DMS53 treated with DMSO at 0.1 percent for 48 hours (cell line): ENCODE results near the gene FAM78B.

Experiments
- DNase-seq: peaks from one replicate; lab custom pipeline; 2025; ENCODE audit not compliant: unreplicated experiment; lab: John Stamatoyannopoulos, UW

FAM78B gene

DNA sequence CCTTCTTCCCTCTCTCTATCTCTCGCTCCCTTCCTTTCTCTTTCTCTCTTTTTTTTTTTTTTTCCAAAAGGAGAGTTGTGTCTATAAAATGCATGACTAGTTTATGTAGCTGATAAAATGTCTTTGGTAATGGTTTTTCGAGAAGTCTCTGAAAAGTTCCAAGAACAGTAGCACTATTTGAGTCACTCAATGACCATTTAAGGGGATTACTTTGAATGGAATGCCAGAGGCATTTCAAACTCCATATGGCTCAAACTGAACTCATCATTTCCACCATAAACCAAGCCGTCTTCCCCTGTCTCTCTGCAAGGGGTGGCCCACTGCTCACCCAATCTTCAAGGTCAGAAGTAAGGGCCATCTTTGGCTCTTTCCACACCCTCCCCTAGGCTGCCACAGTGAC is 93.3 kb downstream of the FAM78B start:
- DNase-seq: no peak

DNA sequence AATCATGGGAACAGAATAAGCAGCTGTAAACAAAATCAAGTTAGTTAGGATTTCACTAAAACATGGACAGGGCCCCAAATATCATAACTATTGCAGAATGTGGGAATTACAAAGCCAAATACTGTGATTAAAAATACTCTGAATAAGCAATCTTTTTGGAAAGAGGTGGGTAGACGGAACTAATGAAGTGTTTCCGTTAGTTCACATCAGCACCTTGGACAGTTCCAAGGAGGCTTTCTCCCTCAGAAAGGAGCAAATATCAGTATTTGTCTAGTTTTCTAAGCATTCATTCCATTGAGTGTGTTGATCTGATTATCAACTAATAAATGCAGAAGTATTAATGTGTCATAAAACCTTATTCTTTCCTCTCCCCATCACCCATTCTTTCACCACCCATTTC is 97.4 kb downstream of the FAM78B start:
- no peak for DNase-seq

DNA sequence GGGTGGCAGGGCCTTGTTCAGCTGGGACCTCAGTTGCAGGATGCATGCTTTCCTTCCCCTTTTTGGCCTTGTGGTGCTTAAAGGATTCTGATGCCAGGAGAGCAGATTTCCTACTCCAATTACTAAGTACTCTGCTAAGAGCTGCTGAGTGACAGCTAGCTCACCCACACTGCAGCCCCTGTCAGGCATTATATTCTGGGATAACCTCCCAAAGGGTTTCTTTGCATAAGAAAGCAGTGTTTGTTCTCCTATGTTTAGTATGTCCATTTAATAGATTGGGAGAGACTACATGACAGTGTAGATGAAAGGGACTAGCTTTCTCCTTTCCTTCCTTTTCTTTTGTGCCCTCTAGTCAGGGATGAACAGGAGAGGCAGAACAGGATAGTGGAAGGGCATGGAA is 100.7 kb downstream of the FAM78B start:
- no peak for DNase-seq

DNA sequence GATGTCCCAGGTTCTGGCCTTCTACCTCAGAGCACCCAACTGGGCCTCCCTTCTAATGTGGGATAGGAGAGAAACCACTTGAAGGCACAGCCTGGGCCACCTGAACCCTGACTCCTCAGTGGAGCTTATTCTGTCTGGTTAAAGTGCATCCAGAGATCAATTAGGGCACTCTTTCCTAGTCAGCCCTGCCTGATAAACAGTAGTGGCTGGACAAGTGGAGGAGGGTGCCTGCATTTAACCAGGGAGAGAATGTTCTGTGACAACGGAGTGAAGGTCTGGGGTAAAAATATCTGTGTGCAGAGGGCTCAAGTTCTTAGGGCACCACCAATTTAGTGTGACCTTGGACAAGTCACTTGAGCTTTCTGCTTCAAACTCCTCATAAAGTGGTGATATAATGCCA is 101.8 kb downstream of the FAM78B start:
- DNase-seq: no peak

DNA sequence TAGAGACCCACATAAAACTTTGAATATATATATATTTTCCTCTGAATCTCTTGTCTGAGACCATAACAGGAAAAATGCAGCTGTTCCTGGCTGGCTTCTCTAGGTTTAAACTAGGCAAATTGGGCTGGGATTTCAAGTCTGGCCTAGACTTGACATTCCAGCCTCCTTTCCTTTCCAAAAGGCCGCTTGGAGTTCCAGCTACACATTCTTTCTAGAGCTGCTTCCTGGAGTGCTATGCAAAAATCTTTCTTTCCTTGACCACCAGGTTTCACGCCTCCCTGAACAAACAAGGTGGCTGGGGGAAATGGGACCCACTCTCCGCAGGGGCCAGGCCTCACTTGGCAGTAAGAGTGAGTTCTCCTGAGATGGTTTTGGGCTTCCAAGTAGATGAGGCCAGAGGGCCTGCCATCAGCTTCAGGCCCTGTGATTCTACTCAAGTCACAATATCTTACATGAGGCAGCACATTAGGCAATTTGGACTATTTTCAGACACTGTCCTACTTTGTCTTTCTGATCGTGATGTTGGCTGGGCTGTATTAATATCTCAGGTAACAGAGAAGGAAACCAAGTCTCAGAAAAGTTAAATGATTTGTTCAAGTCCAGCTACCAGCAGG is 102.4 kb downstream of the FAM78B start:
- DNase-seq: no peak

DNA sequence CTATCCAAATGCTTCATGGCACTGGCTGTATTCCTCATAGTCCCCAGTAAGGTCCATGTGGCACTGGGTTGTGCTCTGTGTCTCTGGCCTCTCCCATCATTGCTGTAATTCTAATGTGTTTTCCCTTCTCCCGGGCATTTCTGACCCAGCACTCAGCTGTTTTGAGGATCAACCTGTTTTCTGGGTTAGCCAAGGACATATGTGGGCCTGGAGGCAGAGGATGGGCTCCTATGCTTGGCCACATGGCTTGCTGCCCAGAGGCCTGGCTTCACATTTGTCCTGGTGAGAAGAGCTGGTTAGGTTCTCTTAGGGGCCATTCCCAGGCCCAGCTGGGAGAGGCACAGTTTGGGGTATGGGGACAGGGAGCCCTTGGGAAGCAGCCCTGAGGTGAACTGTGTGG is 103.1 kb downstream of the FAM78B start:
- DNase-seq: no peak

DNA sequence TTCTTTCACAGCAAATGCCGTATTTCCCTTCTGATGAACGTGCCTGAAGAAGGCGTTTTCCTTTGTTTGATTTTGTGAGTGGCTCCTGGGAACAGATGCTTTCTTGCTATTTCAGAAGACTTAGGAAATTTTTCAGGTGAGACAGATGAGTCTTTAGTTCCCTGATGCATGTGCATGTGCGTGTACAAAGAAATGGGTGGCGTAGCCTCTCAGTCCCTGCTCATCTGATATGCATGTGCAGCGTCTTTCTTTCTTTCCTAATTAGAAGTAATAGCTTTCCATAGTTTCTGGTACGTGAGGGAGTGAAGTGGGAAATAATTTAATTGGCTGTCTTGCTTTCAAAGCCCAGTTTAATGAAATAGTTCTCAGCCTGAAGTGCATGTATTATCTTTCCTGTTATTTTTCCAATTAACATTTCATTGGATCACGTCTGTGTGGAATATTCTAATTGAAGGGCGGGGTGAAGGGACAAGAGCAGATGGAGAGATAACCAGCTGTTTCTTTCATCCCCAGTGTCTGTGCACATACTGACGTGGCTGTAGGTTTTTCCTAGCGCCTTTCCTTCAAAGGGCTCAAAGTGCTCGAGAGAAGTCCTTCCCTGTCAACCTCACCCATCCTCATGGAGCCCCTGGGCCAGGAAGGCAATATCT is 104.3 kb downstream of the FAM78B start:
- no peak for DNase-seq

DNA sequence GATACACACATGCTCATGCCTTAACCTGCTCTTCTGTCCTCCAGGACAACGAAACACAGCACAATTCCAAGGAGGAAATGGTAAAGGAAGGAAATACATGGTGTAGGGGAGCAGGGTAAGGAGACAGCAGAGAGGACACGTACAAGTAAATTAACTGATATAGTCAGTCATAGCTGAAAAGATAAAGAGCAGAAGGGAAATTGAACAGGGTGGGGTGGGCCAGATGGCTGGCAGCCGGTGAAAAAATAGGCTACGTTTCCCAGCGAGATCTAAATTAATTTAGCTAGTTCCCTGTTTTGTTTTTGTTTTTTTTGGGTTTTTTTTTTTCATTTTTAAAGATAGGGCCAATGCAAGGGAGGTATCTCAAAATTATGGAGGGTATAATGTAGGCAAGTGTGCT is 109.2 kb downstream of the FAM78B start:
- no peak for DNase-seq

DNA sequence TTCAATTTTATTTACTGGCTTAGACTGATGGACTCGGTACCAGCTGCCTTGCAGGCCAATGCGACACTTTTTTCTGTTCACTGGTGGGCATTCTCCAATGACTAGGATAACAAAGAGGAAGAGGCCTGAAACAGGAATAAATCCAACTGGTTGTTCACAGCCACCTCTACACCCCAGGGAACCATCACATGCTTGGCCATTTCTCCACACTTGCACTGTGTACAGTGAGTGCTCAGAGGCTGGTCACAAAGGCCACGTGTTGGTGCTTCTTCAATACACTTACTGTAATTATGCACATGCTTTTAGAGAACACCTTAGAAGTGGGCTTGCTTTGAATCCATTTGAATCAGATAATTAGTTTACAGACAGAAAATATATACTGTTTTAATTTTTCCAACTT is 113.4 kb downstream of the FAM78B start:
- DNase-seq: no peak

DNA sequence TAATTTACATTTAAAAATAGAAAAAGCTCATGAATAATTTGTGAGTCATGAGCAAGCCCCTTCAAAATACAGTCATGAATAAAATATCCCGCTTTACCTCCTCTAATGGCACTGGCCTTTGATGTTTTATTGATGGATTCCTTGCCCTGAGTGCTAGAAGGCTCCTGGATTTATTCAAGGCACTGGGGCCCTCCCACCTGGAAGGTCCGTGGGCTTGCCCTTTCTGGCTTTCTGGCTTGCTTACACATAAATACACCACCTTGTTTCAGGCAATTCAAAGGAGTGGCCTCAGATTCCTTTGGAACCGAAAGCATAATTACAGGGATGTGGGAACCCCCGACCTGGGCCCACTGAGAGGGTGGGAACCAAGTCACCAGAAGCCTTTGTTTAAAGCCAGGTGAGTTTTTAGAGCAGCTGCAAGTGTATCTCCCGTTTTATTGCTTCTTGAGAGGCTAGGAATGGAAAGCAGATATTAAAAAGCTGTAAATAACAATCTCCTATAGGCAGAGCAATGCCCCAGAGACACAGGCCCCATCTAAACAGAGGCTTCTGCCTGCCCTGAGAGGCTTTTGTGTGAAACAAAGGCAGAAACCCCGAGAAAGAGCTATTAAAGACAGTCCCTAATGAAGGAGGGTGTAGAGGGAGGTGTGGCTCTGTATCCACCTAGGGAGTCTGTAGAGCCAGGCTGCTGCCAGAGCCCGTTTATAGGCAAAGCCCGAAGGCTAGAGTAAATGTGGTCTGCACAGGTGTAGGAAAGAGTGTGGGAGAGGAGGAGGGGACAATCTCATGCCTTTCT is 126.4 kb downstream of the FAM78B start:
- DNase-seq: no peak

DNA sequence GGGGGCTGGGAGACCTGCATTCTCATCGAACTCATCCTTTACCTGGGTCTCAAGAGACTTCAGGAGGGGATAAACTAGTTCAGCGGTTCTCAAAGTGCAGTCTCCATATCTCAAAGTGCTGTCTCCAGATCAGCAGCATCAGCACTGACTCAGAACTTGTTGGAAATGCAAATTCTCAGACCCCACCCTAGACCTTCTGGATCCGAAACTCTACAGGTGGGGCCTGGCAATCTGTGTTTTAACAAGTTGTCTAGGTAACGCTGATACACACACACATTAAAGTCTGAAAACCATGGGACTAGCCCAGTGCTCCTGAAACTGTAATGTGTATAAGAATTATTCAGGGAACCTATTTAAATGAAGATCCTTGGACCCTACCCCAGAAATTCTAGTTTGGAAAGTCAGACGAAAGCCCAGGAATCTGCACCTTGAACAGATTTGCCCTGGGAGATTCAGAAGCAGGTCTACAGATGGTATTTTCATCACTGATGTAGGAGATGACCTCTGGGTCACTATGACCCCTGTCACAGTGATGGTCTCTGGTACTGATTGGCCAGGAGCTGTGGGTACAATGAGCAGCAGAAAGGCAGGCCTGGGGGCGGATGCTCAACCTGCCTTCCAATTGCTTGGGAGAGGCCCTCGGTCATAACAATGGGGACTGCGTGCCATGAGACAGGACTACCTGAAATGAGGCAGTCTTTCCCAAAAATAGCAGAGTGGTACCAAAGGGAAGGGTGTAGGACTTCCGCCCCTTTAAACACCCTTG is 127.2 kb downstream of the FAM78B start:
- DNase-seq: no peak

DNA sequence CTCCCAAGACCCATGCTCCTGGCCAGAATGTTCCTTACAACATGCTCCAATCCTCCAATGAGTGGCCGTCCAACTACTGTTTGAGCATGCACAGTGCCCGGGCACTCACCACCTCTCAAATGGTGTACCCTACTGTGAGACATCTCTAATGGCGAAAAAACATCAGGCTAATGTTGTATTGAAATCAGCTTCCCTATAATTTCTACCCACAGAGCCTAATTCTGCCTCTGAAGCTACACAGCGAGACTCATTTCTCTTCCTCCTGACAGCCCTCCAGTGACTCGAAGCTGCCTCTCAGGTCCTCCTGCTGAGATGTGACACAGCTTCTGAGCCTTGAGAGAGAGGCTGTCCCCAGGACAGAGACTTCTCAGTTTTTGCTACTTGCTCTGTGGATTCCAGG is 130.7 kb downstream of the FAM78B start:
- no peak for DNase-seq

DNA sequence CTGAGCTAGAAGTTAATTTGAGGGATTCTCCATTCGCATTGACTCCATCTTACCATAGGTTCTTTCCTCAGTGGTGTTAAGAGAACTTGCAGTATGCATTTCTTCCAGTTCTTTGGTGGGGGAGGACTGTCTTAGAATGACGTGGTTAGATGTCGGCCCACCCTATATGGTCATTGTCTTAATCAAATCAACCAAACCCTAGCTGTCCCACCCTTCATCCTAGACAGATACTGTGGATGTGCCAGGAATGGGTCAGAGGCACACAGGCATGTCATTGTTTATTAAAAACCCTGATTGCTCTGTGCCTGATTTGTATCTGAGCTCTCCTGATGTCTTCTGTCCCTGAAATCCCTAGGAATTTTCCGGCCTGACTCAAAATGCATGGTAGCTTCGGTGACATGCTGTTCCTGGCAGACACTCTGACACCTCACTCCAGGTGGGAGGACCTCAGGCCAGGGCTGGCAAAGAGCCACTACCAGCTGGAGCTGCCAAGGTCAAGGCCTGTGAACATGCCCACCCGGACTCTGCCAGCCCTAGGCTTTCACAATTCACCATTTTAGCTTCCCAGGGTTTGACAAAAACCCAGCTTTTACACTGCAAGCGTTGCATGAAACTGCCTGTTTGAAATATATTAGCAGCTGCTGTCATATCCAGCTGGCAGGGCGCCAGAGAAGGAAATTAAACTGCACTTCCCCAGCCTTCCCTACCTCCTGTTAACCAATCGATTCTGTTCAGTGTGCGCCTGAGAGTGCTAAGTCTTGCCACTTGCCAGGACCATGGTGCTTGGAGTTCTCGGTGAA is 134.0 kb downstream of the FAM78B start:
- DNase-seq: no peak

DNA sequence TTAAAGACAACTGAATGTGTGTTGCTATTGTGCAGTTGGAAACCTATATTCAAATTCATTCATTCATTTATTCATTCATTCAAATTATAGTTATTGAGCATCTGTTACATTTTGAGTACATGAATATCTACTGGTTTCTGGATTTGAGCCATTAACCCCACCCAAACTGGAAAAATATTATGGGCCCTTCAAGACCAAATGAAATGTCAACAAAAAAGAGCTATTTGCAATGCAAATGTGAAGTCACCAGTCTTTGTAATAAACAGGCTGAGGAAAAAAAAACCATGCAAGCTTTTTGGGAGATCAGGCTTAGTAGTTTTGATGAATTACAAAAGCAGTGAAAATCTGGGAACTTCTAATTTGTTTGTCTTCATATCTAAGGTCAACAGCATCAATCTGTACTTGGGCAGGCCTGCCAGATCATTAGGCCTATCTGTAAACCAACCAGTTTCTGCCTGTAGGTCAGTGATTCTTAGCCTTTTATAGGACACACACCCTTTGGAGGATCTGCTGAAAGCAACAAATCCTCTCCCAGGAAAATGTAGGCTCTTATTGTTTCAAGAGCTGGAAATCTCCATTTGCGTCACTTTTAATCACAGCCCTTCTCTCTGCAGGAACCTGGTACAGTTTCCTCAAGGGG is 134.7 kb downstream of the FAM78B start:
- no peak for DNase-seq

DNA sequence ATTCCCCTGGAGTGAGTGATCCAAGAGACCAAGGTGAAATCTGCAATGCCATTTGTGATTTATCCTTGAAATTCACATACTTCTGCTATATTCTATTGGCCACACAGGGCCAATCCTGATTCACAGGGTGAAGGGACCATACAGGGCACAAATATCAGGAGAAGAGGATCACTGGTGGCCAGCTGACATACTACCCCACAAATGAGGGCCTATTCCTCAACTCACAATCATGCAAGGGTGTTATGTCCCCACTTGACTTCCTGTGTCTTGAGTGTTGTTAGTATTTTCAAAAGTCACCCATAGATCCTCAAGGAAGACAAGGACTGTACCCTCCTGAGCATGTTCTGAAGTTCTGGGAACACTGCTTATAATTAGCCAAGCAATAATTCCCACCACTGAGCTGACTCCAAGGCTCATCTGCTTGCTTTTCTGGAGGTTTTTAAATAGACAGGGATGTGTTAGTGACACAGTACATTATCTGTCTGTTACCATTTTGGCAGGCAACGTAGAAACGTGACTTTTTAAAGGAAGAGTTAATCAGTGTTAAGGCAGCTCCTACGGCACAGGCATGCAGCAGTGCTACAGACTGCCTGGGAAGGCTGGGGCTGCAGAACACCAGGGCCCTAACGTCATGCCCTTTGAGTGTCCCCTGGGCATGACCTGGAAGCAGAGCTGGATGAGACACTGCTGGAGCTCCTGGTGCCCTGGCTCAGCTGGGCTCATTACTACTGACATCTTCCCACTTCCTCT is 137.4 kb downstream of the FAM78B start:
- DNase-seq: no peak

DNA sequence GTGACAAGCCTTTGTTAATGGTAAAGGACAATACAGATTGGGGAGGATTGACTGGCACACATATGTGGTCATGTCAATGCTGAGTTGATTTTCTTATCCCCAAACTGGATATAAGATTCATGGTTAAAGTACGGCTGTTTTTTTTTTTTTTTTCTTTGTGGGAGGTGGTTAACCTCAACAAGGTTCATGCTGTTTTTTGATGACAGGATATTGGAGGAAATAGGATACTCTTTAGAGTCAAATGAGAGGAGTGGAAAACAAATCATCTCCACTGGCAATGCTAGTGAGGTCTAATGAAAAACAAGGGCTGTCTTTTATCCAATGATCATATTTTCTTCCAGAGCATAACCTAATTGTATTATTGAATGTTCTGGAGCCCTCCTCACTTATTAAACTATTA is 140.2 kb downstream of the FAM78B start:
- DNase-seq: no peak

DNA sequence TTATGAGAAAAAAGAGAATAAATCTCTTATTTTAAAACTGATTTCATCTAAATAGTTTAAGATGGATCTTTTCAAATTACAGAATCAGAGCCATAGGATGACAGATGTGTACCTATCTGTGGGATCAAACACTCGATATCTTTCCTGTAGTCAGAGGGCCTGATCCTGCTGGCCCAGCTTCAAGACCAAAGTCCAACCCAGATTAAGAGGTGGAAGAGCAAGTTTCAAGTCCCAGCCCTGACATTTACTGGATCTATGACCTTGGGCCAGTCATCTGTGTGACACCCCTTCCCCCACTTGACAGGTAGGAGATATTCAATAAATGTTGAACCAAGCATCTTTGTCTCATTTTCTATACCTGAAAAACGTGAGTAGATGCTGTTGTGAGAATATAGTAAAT is 140.7 kb downstream of the FAM78B start:
- no peak for DNase-seq

DNA sequence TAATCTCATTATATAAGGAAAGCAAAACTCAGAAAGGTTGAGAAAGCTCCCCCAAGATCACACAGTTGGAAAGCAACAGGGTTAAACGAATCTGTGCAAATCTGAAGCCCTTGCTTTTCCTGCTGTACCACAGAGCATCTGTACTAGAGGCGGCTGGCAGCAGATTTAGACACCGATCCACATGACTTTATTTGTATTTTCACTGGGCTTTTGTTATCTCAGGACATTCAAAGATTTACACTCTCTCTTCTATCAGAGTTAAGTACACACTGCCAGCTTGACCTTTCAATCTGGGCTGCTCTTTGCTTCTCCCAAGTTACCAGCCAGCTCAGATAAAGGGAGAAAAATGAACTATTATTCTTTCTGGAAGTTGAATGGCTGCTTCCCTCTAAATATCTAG is 146.6 kb downstream of the FAM78B start:
- no peak for DNase-seq
